GM21515 (cell line): Measurements from ENCODE around the gene NRP2.

Source experiments
- ATAC-seq: cut with Tn5 transposase; IDR thresholded peaks from one replicate; pipeline ENCODE4 v1.9.1; 2021; ENCODE audit not compliant: unreplicated experiment

NRP2 gene

GRCh38 chr2:205658068-205658467, 24.2 kb upstream of the NRP2 start:
- no peak for ATAC-seq

GRCh38 chr2:205658572-205658971, 23.7 kb upstream of the NRP2 start:
- no peak for ATAC-seq

GRCh38 chr2:205659922-205660321, 22.4 kb upstream of the NRP2 start:
- no peak for ATAC-seq

- no peak for ATAC-seq
These were observed 21.7 kb upstream of the NRP2 start for GRCh38 chr2:205660521-205661124.

GRCh38 chr2:205661281-205661680, 21.0 kb upstream of the NRP2 start:
- no peak for ATAC-seq

- ATAC-seq = no peak
These were observed 19.9 kb upstream of the NRP2 start for GRCh38 chr2:205662206-205662965.

GRCh38 chr2:205665791-205666190, 16.5 kb upstream of the NRP2 start:
- ATAC-seq = no peak

- ATAC-seq = no peak
These were observed 12.0 kb upstream of the NRP2 start for GRCh38 chr2:205670292-205670691.

GRCh38 chr2:205673312-205673711, 9.0 kb upstream of the NRP2 start:
- no peak for ATAC-seq

GRCh38 chr2:205675861-205676516, 6.3 kb upstream of the NRP2 start:
- no peak for ATAC-seq

GRCh38 chr2:205678541-205679142, 3.7 kb upstream of the NRP2 start:
- ATAC-seq = no peak

GRCh38 chr2:205679410-205680009, 2.8 kb upstream of the NRP2 start:
- no peak for ATAC-seq

- ATAC-seq = peak; percentile 53
These were observed 2.2 kb upstream of the NRP2 start for GRCh38 chr2:205680067-205680466.

- ATAC-seq = no peak
These were observed 1.4 kb upstream of the NRP2 start for GRCh38 chr2:205680903-205681302.

GRCh38 chr2:205681401-205682238, 681 bp upstream of the NRP2 start:
- ATAC-seq = no peak

GRCh38 chr2:205682971-205683501, 735 bp downstream of the NRP2 start:
- ATAC-seq = no peak

- ATAC-seq = no peak
These were observed 1.4 kb downstream of the NRP2 start for GRCh38 chr2:205683502-205684367.

GRCh38 chr2:205684871-205685313, 2.6 kb downstream of the NRP2 start:
- no peak for ATAC-seq
